ENCODE measurements around the gene SPRING1. TPM values are rescaled to one million over a fixed set of nuclear protein-coding genes. Genes with fewer than 3 reads are reported as not detected.
A peak's percentile ranks its signal among the peaks of the same experiment; 100 is the strongest.
"Not testable (repeated sequence)": the region's sequence is repeated elsewhere in the genome, so short reads cannot be mapped to it uniquely, and the experiment has no call there.

The SPRING1 gene
- total RNA-seq, 2 donors from 2014 or later: 20.2 to 32.4 TPM

DNA sequence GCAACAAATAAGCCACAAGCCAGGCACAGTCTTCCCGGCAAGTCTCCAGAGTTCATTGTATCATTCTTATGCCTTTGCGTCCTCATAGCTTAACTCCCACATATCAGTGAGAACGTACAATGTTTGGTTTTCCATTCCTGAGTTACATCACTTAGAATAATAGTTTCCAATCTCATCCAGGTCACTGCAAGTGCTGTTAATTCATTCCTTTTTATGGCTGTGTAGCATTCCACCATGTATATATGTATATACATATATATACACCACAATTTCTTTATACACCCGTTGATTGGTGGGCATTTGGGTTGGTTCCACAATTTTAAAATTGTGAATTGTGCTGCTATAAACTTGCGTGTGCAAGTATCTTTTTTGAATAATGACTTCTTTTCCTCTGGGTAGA, 16.2 kb upstream of the SPRING1 start:
- peak overlapping the region in 1 of 2 donors; percentile 46 for H3K27ac Mint-ChIP-seq

DNA sequence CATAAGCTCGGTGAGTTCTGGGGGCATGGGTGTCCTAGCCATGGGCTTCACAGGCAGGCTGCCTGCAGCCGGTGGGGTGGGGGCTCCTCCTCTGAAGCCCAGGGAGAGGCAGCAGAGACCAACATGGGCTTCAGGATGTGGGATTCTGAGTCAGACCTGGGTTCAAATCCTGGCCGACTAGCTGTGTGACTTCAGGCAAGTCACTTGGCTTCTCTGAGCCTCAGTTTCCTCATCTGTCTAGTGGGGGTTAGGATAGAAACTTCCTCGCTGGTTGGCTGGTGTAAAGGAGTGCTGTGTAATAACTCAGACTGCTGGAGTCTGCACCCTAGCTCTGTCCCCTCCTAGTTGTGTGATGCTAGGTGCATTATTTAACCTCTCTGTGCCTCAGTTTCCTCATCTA, 12.4 kb upstream of the SPRING1 start:
- H3K27ac Mint-ChIP-seq: no peak overlapping the region
- ATAC-seq (no peak), DNase-seq (ENCODE audit: low spot score in 2 of 2) (no peak)
- peaks cover 4 to 10% of the 10 kb centered on the region in 2 donors for H3K36me3 Mint-ChIP-seq
- no peaks in the 10 kb centered on the region for H3K9me3 Mint-ChIP-seq

More for the DNA sequence above, 16.2 kb upstream of the SPRING1 start:
- H3K36me3 Mint-ChIP-seq: peaks cover 11 to 16% of the 10 kb centered on the region in 2 donors
- not testable (repeated sequence) for ATAC-seq; H3K9me3 Mint-ChIP-seq; DNase-seq (ENCODE audit: low spot score in 2 of 2)

DNA sequence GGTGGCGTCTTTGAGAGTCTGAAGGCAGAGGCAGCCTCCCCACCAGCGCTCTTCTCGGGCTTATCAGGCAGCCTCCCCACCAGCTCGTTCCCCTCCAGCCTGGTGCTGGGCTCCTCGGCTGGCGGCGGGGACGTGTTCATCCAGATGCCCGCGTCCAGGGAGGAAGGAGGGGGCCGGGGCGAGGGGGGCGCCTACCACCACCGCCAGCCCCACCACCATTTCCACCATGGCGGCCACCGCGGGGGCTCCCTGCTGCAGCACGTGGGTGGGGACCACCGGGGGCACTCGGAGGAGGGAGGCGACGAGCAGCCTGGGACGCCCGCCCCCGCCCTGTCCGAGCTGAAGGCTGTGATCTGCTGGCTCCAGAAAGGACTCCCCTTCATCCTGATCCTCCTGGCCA, 12.0 kb upstream of the SPRING1 start:
- H3K9me3 Mint-ChIP-seq: no peaks in the 10 kb centered on the region

DNA sequence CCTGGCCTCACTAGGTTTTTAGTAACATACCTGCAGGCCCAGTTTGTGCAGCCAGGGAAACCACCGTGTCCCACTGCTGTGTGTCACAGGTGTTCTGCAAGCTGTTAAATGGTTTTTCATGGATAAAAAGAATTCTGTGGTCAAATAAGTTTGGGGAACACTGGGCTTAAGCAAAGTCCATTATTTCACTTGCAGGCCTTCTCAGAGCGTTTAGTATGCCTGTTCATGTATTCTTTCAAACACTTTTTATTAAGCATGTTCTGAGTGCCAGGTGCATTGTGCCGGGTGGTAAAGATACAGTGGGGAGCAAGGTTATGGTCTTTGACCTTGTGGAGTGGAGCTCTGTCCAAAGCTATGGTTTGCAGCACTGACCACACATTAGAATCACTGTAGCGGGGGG, 7.7 kb upstream of the SPRING1 start:
- ATAC-seq (no peak), DNase-seq (ENCODE audit: low spot score in 2 of 2) (no peak)
- H3K27ac Mint-ChIP-seq: no peak overlapping the region
- no peaks in the 10 kb centered on the region for H3K36me3 Mint-ChIP-seq
- H3K9me3 Mint-ChIP-seq: no peaks in the 10 kb centered on the region

More for the DNA sequence above, 12.0 kb upstream of the SPRING1 start:
- no peak for DNase-seq (ENCODE audit: low spot score in 2 of 2)
- peaks cover 4 to 9% of the 10 kb centered on the region in 2 donors for H3K36me3 Mint-ChIP-seq
- H3K27ac Mint-ChIP-seq: no peak overlapping the region
- no peak for ATAC-seq

DNA sequence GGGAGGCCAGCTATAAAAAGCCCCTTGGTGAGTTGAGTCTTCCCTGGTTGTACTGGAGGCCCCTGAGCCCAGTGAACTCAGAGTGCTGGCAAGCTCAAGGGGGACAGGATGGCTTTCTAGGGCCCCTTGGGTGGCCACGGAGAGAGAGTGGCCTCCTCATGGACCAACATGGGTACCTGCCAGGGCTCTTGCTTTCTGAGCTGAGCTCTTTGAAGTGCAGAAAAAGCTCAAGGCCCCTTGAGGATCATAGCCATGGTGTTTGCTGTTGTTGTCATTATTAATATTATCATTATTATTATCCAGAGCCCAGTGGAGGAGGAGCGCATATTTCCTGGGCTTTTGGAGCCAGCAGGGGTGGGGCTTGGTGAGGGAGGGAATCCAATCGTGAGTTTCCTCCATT, 6.9 kb upstream of the SPRING1 start:
- H3K27ac Mint-ChIP-seq: no peak overlapping the region
- DNase-seq (ENCODE audit: low spot score in 2 of 2) (no peak), ATAC-seq (no peak)
- H3K36me3 Mint-ChIP-seq: no peaks in the 10 kb centered on the region
- H3K9me3 Mint-ChIP-seq: no peaks in the 10 kb centered on the region

DNA sequence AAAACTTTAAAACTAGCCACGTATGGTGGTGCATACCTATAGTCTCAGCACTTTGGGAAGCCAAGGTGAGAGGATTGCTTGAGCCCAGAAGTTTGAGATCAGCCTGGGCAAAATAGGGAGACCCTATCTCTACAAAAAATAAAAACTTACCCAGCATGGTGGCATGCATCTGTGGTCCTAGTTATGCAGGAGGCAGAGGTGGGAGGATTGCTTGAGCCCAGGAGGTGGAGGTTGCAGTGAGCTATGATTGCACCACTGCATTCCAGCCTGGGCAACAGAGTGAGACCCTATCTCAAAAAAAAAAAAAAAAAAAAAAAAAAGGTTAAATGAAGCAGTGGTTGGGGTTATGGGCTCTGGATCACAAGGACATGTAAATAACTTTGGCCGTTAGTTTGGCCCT, 4.9 kb upstream of the SPRING1 start:
- ATAC-seq; DNase-seq (ENCODE audit: low spot score in 2 of 2); H3K36me3 Mint-ChIP-seq; H3K27ac Mint-ChIP-seq; H3K9me3 Mint-ChIP-seq: not testable (repeated sequence)

DNA sequence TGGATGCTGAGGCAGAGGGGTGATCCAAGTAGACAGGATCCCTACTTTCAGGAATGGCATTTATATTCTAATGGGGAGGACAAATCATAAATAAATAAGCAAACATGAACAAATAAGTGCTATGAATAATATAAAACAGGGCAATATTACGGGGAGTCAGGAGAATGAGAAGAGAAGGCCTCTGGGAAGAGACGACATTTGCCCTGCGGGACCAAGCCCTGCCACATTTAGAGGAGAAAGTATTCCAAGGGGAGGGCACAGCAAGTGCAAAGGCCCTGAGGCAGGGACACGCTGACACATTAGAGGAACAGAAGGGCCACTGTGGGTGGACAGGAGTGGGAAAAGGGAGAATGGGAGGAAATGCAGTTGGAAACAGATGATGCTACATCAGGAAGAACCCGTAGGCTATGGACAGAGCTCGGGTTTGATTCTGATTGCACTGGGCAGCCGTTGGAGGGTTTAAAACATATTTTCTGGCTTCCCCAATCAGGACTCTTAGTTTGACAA, 1.6 kb upstream of the SPRING1 start:
- Mint-ChIP-seq H3K27ac (peak overlapping the region in 1 of 2 donors; percentile 92), H3K9me3 (no peaks in the 10 kb centered on the region), H3K36me3 (peaks cover 11% of the 10 kb centered on the region in 2 donors)
- DNase-seq (ENCODE audit: low spot score in 2 of 2) (no peak), ATAC-seq (no peak)

DNA sequence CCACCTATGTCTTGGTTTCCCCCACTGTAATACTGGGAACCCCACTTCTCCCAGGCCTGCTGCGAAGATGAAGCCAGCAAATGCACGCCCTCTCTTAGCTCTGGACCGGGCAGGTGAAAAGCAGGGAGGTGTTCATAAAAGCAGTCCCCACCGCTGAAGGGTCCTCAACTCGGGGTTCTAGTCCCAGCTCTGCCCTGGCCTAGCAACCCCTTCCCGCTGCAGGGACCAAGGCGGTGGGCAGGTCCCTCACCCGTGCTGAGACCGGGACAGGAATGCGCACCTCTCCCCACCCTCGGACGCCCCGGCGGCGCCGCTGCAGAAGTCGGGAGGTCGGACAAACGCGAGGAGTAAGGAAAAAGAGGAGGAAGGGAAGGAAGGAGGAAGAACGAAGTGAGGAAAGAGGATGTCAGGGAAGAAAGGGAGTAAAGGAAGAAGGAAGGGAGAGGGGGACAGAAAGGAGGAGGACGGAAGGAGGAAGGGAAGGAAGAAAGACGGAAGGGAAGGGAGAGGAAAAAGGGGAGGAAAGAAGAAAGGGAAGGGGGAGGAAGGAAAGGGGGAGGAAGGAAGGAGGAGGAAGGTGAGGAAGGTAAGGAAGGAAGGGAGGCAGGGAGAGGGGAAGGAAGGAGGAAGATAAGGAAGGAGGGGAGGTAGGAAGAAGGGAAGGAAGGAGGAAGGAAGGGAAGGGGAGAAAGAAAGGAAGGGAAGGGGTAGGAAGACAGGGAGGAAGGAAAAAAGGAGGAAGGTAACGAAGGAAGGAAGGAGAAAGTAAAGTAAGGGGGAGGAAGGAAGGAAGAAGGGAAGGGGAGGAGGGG, 701 bp downstream of the SPRING1 start:
- H3K36me3 Mint-ChIP-seq: peaks cover 13 to 15% of the 10 kb centered on the region in 2 donors
- DNase-seq (ENCODE audit: low spot score in 2 of 2): peak in 1 of 2 donors; percentile 18
- no peaks in the 10 kb centered on the region for H3K9me3 Mint-ChIP-seq

DNA sequence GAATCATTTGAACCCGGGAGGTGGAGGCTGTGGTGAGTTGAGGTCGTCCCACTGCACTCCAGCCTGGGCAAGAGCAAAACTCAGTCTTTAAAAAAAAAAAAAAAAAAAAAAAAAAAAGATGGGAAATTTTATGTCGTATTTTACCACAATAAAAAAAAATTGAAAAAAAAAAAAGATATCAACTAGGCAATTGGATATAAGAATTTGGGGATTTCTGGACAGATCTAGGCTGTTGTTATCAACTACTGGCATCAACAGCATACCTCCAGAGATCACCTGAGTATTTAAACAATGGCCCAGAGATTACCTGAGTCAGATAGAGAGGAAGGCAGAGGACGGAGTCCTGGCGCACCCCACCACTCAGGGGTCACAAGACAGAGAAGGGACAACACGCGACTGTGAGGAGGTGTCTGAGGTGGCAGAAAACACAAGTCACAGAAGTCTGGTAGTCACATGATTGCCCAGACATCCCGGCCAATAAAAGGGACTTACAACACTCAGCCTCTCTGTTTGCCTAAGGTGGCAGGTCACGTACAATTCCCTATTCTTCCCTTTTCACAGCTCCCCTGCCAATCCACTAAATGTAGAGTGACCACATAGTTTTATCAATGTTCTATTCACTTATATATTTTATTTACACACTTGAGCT, 1.8 kb downstream of the SPRING1 start:
- no peak overlapping the region for H3K27ac Mint-ChIP-seq
- no peak for DNase-seq (ENCODE audit: low spot score in 2 of 2)
- no peak for ATAC-seq
- peaks cover 13 to 15% of the 10 kb centered on the region in 2 donors for H3K36me3 Mint-ChIP-seq
- no peaks in the 10 kb centered on the region for H3K9me3 Mint-ChIP-seq

More for the DNA sequence above, 701 bp downstream of the SPRING1 start:
- ATAC-seq: no peak
- peak overlapping the region; percentile 90 to 92 for H3K27ac Mint-ChIP-seq

DNA sequence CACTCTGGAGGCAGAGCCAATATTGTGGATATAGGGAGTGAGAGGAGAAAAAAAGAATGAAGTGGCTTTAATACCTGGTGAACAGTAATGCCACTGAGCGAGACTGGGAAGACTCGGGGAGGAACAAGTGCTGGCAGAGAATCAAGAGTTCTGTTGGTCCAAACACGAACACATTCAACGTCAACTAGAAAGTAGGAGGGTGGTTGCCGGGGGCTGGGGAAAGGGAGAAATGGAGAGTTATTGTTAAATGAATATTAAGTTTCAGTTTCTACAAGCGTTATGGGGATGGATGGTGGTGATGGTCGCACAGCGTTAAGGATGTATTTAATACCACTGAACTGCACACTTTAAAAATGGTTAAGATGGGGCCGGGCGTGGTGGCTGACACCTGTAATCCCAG, 2.8 kb downstream of the SPRING1 start:
- no peaks in the 10 kb centered on the region for H3K9me3 Mint-ChIP-seq
- ATAC-seq (no peak), DNase-seq (ENCODE audit: low spot score in 2 of 2) (no peak)
- peaks cover 13 to 15% of the 10 kb centered on the region in 2 donors for H3K36me3 Mint-ChIP-seq
- peak overlapping the region in 1 of 2 donors; percentile 56 for H3K27ac Mint-ChIP-seq

DNA sequence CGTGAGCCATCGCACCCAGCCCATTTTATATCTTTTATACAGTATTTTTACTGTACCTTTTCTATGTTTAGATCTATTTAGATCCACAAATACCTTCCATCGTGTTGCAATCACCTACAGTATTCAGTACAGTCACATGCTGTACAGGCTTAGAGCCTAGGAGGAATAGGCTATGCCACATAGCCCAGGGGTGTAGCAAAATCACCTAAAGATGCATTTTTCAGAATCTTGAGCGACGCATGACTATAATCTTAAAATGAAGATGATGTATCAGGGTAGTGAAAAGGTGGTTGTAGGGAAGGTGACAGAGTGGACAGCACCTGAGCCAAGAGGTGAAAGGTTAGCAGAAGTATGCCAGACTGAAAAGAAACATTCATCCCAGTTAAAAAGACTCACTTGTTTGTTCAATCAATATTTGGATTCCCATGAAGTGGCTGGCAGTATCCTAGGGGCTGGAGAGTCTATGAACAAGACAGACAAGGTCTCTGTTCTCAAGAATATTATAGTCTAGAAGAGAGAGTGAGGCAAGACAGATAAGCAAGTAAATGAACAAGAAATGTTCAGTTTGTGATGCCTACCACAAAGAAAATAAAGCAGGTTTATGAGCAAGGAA, 3.6 kb downstream of the SPRING1 start:
- DNase-seq (ENCODE audit: low spot score in 2 of 2) (no peak), ATAC-seq (no peak)
- peaks cover 13 to 15% of the 10 kb centered on the region in 2 donors for H3K36me3 Mint-ChIP-seq
- H3K9me3 Mint-ChIP-seq: no peaks in the 10 kb centered on the region
- no peak overlapping the region for H3K27ac Mint-ChIP-seq

DNA sequence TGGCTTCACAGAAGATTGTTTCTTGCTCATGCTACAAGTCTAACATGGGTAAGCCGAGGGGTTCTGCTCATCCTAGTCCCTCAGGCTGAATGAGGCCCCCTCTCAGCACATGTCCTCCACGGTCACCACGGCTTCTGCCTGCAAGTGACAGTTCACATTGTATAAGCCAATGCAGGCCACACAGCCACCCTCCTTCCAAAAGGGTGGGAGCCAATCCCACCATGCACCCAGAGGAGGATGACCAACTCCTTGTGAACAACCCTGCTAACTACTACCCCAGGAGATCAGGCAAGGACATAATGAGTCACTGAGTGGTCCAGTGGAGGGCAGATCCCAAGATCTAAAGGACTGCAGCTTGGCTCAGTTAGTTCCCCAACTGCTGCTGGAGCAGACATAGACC, 6.1 kb downstream of the SPRING1 start:
- peak overlapping the region in 1 of 2 donors; percentile 60 for H3K27ac Mint-ChIP-seq
- DNase-seq (ENCODE audit: low spot score in 2 of 2): no peak

DNA sequence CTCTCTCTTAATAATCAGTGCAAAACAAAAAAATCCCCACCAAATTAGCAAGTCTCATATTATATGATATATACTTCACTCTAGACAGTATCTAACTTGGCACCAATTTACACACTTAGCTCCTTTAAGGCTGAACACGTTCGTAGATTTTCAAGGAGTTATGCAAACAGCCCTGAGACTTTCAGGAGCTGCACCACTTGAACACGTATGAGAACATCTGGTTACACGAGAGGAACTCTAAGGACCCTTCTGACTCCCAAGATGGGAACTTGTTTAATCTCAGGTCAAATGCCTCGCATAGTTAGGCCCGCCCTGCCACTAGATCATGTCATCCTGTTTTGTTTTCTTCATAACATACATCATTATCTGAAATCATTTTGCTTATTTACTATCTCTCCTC, 10.0 kb downstream of the SPRING1 start:
- Mint-ChIP-seq H3K36me3 (no peaks in the 10 kb centered on the region), H3K27ac (no peak overlapping the region), H3K9me3 (no peaks in the 10 kb centered on the region)
- DNase-seq (ENCODE audit: low spot score in 2 of 2) (no peak), ATAC-seq (no peak)

More for the DNA sequence above, 6.1 kb downstream of the SPRING1 start:
- Mint-ChIP-seq H3K9me3 (no peaks in the 10 kb centered on the region), H3K36me3 (peaks cover 10 to 12% of the 10 kb centered on the region in 2 donors)
- ATAC-seq: no peak

DNA sequence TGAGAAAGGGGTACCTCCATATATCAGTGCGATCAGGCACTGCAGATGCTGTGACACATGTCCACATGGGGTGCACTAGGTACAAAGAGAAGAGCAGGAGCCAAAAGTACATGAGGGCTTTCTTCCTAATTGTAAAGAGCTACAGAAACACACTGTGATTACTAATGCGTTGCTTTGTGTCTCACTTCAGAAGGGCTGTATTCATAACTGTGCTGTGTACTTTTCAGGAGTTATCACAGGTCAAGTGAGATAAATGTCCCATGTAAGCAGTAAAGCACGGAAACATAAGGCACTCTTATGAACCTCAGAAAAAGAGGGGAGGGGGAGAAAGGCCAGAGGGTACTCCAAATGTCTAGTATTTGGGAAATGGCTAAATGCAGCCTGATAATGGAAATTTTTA, 10.6 kb downstream of the SPRING1 start:
- DNase-seq (ENCODE audit: low spot score in 2 of 2): no peak

DNA sequence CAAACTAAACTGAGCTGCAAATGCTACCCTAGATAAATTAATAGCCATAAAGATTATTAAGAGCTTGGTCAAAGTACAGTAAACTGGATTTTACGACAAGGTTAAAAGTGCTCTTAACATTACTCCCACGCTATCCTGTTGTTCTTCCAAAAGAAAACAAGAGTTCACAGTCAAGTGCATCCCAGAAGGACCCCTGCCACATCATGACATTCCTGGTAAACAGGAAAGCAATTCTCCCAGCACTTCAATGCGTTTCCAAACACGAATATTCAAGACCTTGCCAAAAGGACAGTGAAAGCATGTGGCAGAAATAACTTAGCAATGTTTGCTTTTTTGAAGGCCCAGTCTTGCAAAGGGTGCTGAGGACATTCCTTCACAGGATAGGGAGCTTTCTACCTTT, 11.2 kb downstream of the SPRING1 start:
- H3K36me3 Mint-ChIP-seq: no peaks in the 10 kb centered on the region
- H3K9me3 Mint-ChIP-seq: no peaks in the 10 kb centered on the region
- ATAC-seq (no peak), DNase-seq (ENCODE audit: low spot score in 2 of 2) (no peak)
- no peak overlapping the region for H3K27ac Mint-ChIP-seq

More for the DNA sequence above, 10.6 kb downstream of the SPRING1 start:
- Mint-ChIP-seq H3K36me3 (no peaks in the 10 kb centered on the region), H3K9me3 (no peaks in the 10 kb centered on the region), H3K27ac (no peak overlapping the region)
- ATAC-seq: no peak

DNA sequence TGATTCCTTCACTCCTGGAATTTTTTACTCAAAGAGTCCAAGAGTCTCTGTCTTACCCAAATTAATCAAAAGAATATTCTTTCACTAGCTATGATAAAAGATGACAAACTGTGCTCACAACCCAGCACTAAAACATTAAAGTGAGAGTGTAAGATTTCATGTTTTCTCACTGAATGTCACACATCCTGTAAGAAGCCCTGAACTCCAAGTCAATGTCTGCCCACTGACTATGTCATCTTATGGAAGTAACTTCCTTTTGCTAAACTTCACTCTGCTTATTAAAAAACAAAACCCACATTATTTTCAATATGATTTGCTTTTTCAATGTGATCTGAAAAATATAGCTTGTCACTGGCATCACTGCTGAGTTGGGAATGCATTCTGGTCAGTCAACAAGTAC, 15.6 kb downstream of the SPRING1 start:
- H3K36me3 Mint-ChIP-seq: no peaks in the 10 kb centered on the region
- ATAC-seq (peak in 1 of 2 donors; percentile 79), DNase-seq (ENCODE audit: low spot score in 2 of 2) (no peak)
- H3K27ac Mint-ChIP-seq: peak overlapping the region; percentile 46 to 48
- no peaks in the 10 kb centered on the region for H3K9me3 Mint-ChIP-seq
